GM12878 (cell line): ENCODE measurements around the gene CCNY. TPM values are rescaled to one million over a fixed set of nuclear protein-coding genes. Genes with fewer than 3 reads are reported as not detected.

Experiments
- ATAC-seq: fragments of 200-7000 bp; cut with Tn5 transposase; 3 replicates; pipeline ENCODE4 v1.9.1; 2020; ENCODE audit warnings: mild to moderate bottlenecking, moderate library complexity
- BruUV-seq: library from RNA; stranded (reverse); fragments of 400-500 nt; replicated peaks from 2 replicates; lab custom pipeline; 2021; lab: Mats Ljungman, UMichigan
- CTCF ChIA-PET: fragments of 300-600 bp; sonication (Branson Sonifier 250); formaldehyde crosslinking; extraction: SDS; loops from one replicate; lab custom pipeline; 2021; ENCODE audit warnings: inconsistent platforms; lab: Yijun Ruan, JAX
- POLR2A ChIA-PET: fragments of 350-600 bp; formaldehyde crosslinking; extraction: SDS; loops from one replicate; lab custom pipeline; 2021; ENCODE audit warnings: inconsistent platforms; lab: Charles Lee
- RAD21 ChIA-PET: fragments of 300-600 bp; sonication (Branson Sonifier 250); formaldehyde crosslinking; loops from one replicate; lab custom pipeline; 2023; ENCODE audit warnings: antibody characterized with exemption; ENCODE audit not compliant: unreplicated experiment; lab: Charles Lee
- SMC1A ChIA-PET: fragments of 300-600 bp; sonication (Branson Sonifier 250); formaldehyde crosslinking; loops from one replicate; lab custom pipeline; 2023; ENCODE audit not compliant: unreplicated experiment, uncharacterized antibody; lab: Charles Lee
- DNase-seq: peaks from one replicate; pipeline ENCODE4 v3.0.0-alpha.2; 2011; ENCODE audit warnings: low read depth, low spot score
- FAIRE-seq: peaks from 3 replicates; lab custom pipeline; 2011; peaks lifted over from hg19 to GRCh38; lab: Jason Lieb, UNC
- H2AFZ ChIP-seq: 2 replicates; pipeline ENCODE4 v1.6.0; 2011; ENCODE audit warnings: low read depth, low read length, control low read depth; ENCODE audit not compliant: control insufficient read depth
- H3K27ac ChIP-seq: 2 replicates; pipeline ENCODE4 v1.5.1; 2011; ENCODE audit warnings: control low read depth; ENCODE audit not compliant: control insufficient read depth, insufficient read depth
- H3K27me3 ChIP-seq, 2 experiments: replicated peaks in 1 of 2; 2 replicates each; pipeline versions ENCODE4 v1.6.0 to v1.6.1; 2011; ENCODE audit warnings: low read length in 1 of 2; ENCODE audit not compliant: control insufficient read depth in 2 of 2, insufficient read depth in 2 of 2
- H3K36me3 ChIP-seq, 2 experiments: 2 replicates each; pipeline ENCODE4 v1.5.1; 2011; ENCODE audit warnings: low read length in 1 of 2; ENCODE audit not compliant: control insufficient read depth in 2 of 2, insufficient read depth in 2 of 2
- H3K4me1 ChIP-seq: 2 replicates; pipeline ENCODE4 v1.6.1; 2011; ENCODE audit warnings: mild to moderate bottlenecking, low read length, moderate library complexity, mixed read lengths; ENCODE audit not compliant: control insufficient read depth, insufficient read depth
- H3K4me2 ChIP-seq: 2 replicates; pipeline ENCODE4 v1.6.0; 2011; ENCODE audit warnings: control low read depth; ENCODE audit not compliant: control insufficient read depth, insufficient read depth
- H3K4me3 ChIP-seq: fragments of 200-600 bp; sonication (generic); 2 replicates; pipeline ENCODE4 v1.5.1; 2016
- H3K79me2 ChIP-seq: 2 replicates; pipeline ENCODE4 v1.6.0; 2011; ENCODE audit warnings: low read length; ENCODE audit not compliant: control insufficient read depth, insufficient read depth
- H3K9ac ChIP-seq: 2 replicates; pipeline ENCODE4 v1.8.0; 2011; ENCODE audit warnings: low read length, control low read depth, mixed read lengths; ENCODE audit not compliant: control insufficient read depth, insufficient read depth
- H3K9me3 ChIP-seq: replicated peaks from 3 replicates; pipeline ENCODE4 v1.5.1; 2011; ENCODE audit warnings: mild to moderate bottlenecking, low read length; ENCODE audit not compliant: control insufficient read depth, insufficient read depth
- H4K20me1 ChIP-seq: 2 replicates; pipeline ENCODE4 v1.6.0; 2011; ENCODE audit not compliant: control insufficient read depth, insufficient read depth
- TCF12 ChIP-seq: IDR thresholded peaks from 2 replicates; pipeline ENCODE4 v1.6.1; 2011; ENCODE audit warnings: low read depth, mild to moderate bottlenecking, low read length
- WGBS: methylation state at CpG from one replicate; pipeline ENCODE4 v1.1.6; 2016; ENCODE audit warnings: low lambda C conversion rate; ENCODE audit not compliant: insufficient replicate concordance, insufficient coverage; ENCODE audit errors: missing lambda C conversion rate; 5-methylcytosine and 5-hydroxymethylcytosine counted together
- in situ Hi-C: fragments of 300-500 bp; cut with MboI; formaldehyde crosslinking; loops from 9 replicates; pipeline ENCODE4 v1.14.3; 2018; ENCODE audit warnings: mixed read lengths
- intact Hi-C: fragments of 100-400 bp; cut with micrococcal nuclease; formaldehyde crosslinking; loops from one replicate; pipeline ENCODE4 v1.14.2; 2022; ENCODE audit not compliant: unreplicated experiment
- polyA plus RNA-seq, 11 experiments: library from polyadenylated mRNA; depleted of rRNA in 4 of 11; unstranded in 6 of 11; stranded (reverse) in 5 of 11; fragments of >200 nt; fragmentation: Nextera tagmentation in 4 of 11; fragmentation: Illumina TruSeq in 1 of 11; extraction: Ambion mirVana in 4 of 11; extraction: Trizol in 1 of 11; gene quantifications; 1 replicate in 1 of 11; 2 replicates in 10 of 11; pipeline versions ENCODE4 v1.2.1 to v1.2.3, GENCODE V29; 2011 to 2016; ENCODE audit warnings: inconsistent platforms in 2 of 11, missing spikeins in 2 of 11, low read depth in 1 of 11
- total RNA-seq, 4 experiments: library from RNA; depleted of rRNA in 3 of 4; stranded (reverse); fragments of >200 nt in 3 of 4; fragmentation: Illumina TruSeq in 1 of 4; extraction: Trizol in 1 of 4; gene quantifications; 2 replicates each; pipeline versions ENCODE4 v1.2.1 to v1.2.3, GENCODE V29; 2013 to 2021
- TF ChIP-seq, protein P1 (sequence below): IDR thresholded peaks from 2 replicates; pipeline ENCODE4 v1.6.1; 2011; ENCODE audit warnings: mild to moderate bottlenecking, low read depth, low read length, moderate library complexity; ENCODE audit not compliant: insufficient replicate concordance
- TF ChIP-seq, protein P2 (sequence below): IDR thresholded peaks from 2 replicates; pipeline ENCODE4 v1.6.1; 2012; ENCODE audit warnings: low read depth, low read length, improper control_type of control experiment
- TF ChIP-seq, protein P3 (sequence below): IDR thresholded peaks from 2 replicates; pipeline ENCODE4 v1.6.1; 2012; ENCODE audit warnings: low read depth, low read length, improper control_type of control experiment

Gene CCNY
- total and polyA plus RNA-seq, 10 of the 15 experiments (the other 5 are each of a cell fraction or from before 2014, with no cell fraction given): 3.6 to 50.0 (median 26.1) TPM

DNA sequence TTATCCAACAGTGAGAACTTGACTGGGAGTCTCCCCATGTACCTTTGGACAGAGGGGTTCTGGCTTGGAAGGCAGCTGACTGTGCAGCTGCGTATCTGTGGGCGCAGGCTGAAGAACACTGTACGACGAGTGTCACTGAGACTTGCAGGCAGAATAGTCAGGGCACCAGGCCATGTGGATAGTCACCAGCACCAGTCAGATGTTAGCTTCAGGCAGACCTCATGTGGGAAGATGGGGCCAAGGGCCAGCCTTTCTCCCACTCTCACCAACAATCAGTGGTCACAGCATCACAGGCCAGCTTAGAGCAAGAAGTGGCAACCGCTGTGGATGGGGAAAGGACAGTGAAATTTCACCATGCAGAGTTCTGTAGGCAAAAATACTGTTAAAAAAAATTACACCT, 225.4 kb downstream of the CCNY start:
- in situ Hi-C loops: loop anchor here (10.0 kb wide), 1 partner anchor 437 kb away; the partner anchor contains the start of gene CREM
- 100% methylated on average over 5 of the region's 5 CpGs for WGBS
- no peak for DNase-seq
- Histone ChIP-seq H3K27ac (no peak overlapping the region), H3K79me2 (no peaks in the 10 kb centered on the region), H3K4me3 (no peak overlapping the region), H3K9ac (no peak overlapping the region), H3K27me3 (no peaks in the 10 kb centered on the region), H3K4me1 (peaks cover 8% of the 10 kb centered on the region), H2AFZ (no peak overlapping the region), H4K20me1 (peaks cover 3% of the 10 kb centered on the region; the same call in 1 of the 2 replicates), H3K36me3 (peaks cover 0 to 2% of the 10 kb centered on the region in 2 experiments; a peak in 3 of 4 replicates), H3K9me3 (no peaks in the 10 kb centered on the region), H3K4me2 (no peak overlapping the region)
- intact Hi-C loops: loop anchor here (2.0 to 10.0 kb wide), 4 partner anchors 184 to 1321 kb away; partner anchors contain the start of gene CREM
- ATAC-seq: no peak
- ChIA-PET CTCF (interaction anchor here (1.3 to 6.2 kb wide), 12 partner anchors 12 to 1319 kb away, joined by 4 to 35 read pairs (median 10); no protein-coding TSS in a partner anchor), POLR2A (no interaction called here), SMC1A (interaction anchor here (1.1 to 1.4 kb wide), 5 partner anchors 38 to 322 kb away, joined by 3 to 4 read pairs (median 3); no protein-coding TSS in a partner anchor), RAD21 (no interaction called here)
- TF ChIP-seq, protein P1, sequence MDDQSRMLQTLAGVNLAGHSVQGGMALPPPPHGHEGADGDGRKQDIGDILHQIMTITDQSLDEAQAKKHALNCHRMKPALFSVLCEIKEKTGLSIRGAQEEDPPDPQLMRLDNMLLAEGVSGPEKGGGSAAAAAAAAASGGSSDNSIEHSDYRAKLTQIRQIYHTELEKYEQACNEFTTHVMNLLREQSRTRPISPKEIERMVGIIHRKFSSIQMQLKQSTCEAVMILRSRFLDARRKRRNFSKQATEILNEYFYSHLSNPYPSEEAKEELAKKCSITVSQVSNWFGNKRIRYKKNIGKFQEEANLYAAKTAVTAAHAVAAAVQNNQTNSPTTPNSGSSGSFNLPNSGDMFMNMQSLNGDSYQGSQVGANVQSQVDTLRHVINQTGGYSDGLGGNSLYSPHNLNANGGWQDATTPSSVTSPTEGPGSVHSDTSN: no peak
- no peak for TF ChIP-seq TCF12
- TF ChIP-seq, protein P2, sequence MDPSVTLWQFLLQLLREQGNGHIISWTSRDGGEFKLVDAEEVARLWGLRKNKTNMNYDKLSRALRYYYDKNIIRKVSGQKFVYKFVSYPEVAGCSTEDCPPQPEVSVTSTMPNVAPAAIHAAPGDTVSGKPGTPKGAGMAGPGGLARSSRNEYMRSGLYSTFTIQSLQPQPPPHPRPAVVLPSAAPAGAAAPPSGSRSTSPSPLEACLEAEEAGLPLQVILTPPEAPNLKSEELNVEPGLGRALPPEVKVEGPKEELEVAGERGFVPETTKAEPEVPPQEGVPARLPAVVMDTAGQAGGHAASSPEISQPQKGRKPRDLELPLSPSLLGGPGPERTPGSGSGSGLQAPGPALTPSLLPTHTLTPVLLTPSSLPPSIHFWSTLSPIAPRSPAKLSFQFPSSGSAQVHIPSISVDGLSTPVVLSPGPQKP: no peak
- TF ChIP-seq, protein P3, sequence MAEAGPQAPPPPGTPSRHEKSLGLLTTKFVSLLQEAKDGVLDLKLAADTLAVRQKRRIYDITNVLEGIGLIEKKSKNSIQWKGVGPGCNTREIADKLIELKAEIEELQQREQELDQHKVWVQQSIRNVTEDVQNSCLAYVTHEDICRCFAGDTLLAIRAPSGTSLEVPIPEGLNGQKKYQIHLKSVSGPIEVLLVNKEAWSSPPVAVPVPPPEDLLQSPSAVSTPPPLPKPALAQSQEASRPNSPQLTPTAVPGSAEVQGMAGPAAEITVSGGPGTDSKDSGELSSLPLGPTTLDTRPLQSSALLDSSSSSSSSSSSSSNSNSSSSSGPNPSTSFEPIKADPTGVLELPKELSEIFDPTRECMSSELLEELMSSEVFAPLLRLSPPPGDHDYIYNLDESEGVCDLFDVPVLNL: no peak
- no TSS peak for BruUV-seq
- FAIRE-seq: no peak
